ENCODE results near the gene RPS24.

DNA sequence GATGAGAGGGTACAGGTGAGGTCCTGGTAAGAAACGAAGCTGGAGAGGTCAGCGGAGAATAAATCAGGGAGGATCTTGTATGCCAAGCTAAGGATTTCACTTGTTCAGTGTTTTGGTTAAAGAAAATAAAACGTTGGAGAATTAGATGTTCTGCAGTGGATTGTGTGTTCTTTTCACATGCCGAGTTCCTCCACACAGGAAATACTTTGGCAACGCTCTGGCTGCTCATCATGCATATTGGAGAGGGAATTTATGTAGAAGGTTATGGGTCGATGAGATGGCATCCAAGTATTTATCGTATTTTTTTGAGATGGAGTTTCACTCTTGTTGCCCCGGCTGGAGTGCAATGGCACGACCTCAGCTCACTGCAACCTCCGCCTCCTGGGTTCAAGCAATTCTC is 11.0 kb downstream of the RPS24 start:
- TF ChIP-seq CTCF (IDR thresholded peaks at IDR 0.05) (no peak), POLR2A (IDR thresholded peaks at IDR 0.05) (no peak)

All from thyroid gland (tissue), 4 donors.